Hepatocyte (in vitro differentiated cells): ENCODE results near the gene PACSIN2. TPM values are rescaled to one million over a fixed set of nuclear protein-coding genes. Genes with fewer than 3 reads are reported as not detected.

ENCODE experiments used
- DNase-seq: peaks from one replicate; pipeline ENCODE4 v3.0.0-alpha.2; 2016; ENCODE audit warnings: low spot score
- H2AFZ ChIP-seq: fragments of 200-600 bp; sonication (generic); 2 replicates; pipeline ENCODE4 v1.6.0; 2016; ENCODE audit warnings: antibody characterized with exemption, mild to moderate bottlenecking
- H3K27ac ChIP-seq: fragments of 200-600 bp; sonication (generic); 2 replicates; pipeline ENCODE4 v1.5.1; 2016; ENCODE audit warnings: mild to moderate bottlenecking
- H3K27me3 ChIP-seq: fragments of 200-600 bp; sonication (generic); 2 replicates; pipeline ENCODE4 v1.6.1; 2016
- H3K36me3 ChIP-seq: fragments of 200-600 bp; sonication (generic); replicated peaks from 2 replicates; pipeline ENCODE4 v1.5.1; 2016; ENCODE audit warnings: low read depth; ENCODE audit not compliant: insufficient read depth
- H3K4me1 ChIP-seq: fragments of 200-600 bp; sonication (generic); 2 replicates; pipeline ENCODE4 v1.5.1; 2016; ENCODE audit warnings: mild to moderate bottlenecking, moderate library complexity; ENCODE audit not compliant: insufficient read depth
- H3K4me2 ChIP-seq: fragments of 200-600 bp; sonication (generic); 2 replicates; pipeline ENCODE4 v1.6.0; 2016
- H3K4me3 ChIP-seq: fragments of 200-600 bp; sonication (generic); 2 replicates; pipeline ENCODE4 v1.5.1; 2016; ENCODE audit warnings: mild to moderate bottlenecking
- H3K79me2 ChIP-seq: fragments of 200-600 bp; sonication (generic); 2 replicates; pipeline ENCODE4 v1.6.0; 2017; ENCODE audit warnings: mild to moderate bottlenecking
- H3K9me2 ChIP-seq: fragments of 200-600 bp; sonication (generic); replicated peaks from 2 replicates; pipeline ENCODE4 v1.6.0; 2017; ENCODE audit warnings: mild to moderate bottlenecking; ENCODE audit not compliant: insufficient read depth
- H3K9me3 ChIP-seq: fragments of 200-600 bp; sonication (generic); 2 replicates; pipeline ENCODE4 v1.5.1; 2016; ENCODE audit warnings: low read depth, mild to moderate bottlenecking
- H4K20me1 ChIP-seq: fragments of 200-600 bp; sonication (generic); 2 replicates; pipeline ENCODE4 v1.6.0; 2016; ENCODE audit warnings: mild to moderate bottlenecking; ENCODE audit not compliant: insufficient read depth, poor library complexity, severe bottlenecking
- CTCF ChIP-seq: fragments of 200-600 bp; sonication (generic); IDR thresholded peaks from 2 replicates; pipeline ENCODE4 v1.5.1; 2016; ENCODE audit warnings: antibody characterized with exemption, mild to moderate bottlenecking; ENCODE audit not compliant: poor library complexity
- EZH2 ChIP-seq: fragments of 200-600 bp; sonication (generic); IDR thresholded peaks from 2 replicates; pipeline ENCODE4 v1.6.1; 2016; ENCODE audit warnings: antibody characterized with exemption, mild to moderate bottlenecking, borderline replicate concordance
- EZH2phosphoT487 ChIP-seq: fragments of 200-600 bp; sonication (generic); IDR thresholded peaks from one replicate; pipeline ENCODE4 v1.6.1; 2018; ENCODE audit warnings: antibody characterized with exemption, mild to moderate bottlenecking, low read depth, moderate library complexity; ENCODE audit not compliant: unreplicated experiment, severe bottlenecking
- WGBS: methylation state at CpG from one replicate; pipeline ENCODE4 v1.1.6; 2016; ENCODE audit warnings: low lambda C conversion rate; ENCODE audit errors: missing lambda C conversion rate; 5-methylcytosine and 5-hydroxymethylcytosine counted together
- polyA plus RNA-seq: library from polyadenylated mRNA; unstranded; fragments of >200 nt; fragmentation: Nextera tagmentation; extraction: Ambion mirVana; gene quantifications from 2 replicates; pipeline ENCODE4 v1.2.1, GENCODE V29; 2016
- total RNA-seq: library from RNA; depleted of rRNA; stranded (reverse); fragments of >200 nt; gene quantifications from 2 replicates; pipeline ENCODE4 v1.2.3, GENCODE V29; 2014

The PACSIN2 gene
- total RNA-seq: 77.7 and 87.4 TPM in 2 replicates
- 85.5 and 86.3 TPM in 2 replicates for polyA plus RNA-seq

GRCh38 chr22:43014869-43015676, at the start of gene PACSIN2:
Gene PACSIN2, minus strand, starts transcription at chr22:43015149. Its CDS starts 103,069 bp downstream, at chr22:42912080.
- Histone ChIP-seq H3K9me3 (no peaks in the 10 kb centered on the region), H3K4me1 (peaks cover 35% of the 10 kb centered on the region), H3K4me3 (peak within 1 kb of the TSS; percentile 86), H2AFZ (peak within 1 kb of the TSS; percentile 38), H3K36me3 (no peaks in the 10 kb centered on the region), H3K4me2 (peak within 1 kb of the TSS; percentile 82), H3K27ac (peak within 1 kb of the TSS; percentile 80), H3K9me2 (no peaks in the 10 kb centered on the region), H3K79me2 (peaks cover 49% of the 10 kb centered on the region), H3K27me3 (no peaks in the 10 kb centered on the region), H4K20me1 (peaks cover 19% of the 10 kb centered on the region)
- DNase-seq: peak; percentile 99
- 1% methylated on average over 59 of the region's 85 CpGs for WGBS
- TF ChIP-seq EZH2phosphoT487: no peak
- TF ChIP-seq CTCF: no peak
- TF ChIP-seq EZH2: no peak

- no peaks in the 10 kb centered on the region for H4K20me1 ChIP-seq
- no peaks in the 10 kb centered on the region for H3K9me3 ChIP-seq
- no peak overlapping the region for H3K27ac ChIP-seq
- no peaks in the 10 kb centered on the region for H3K27me3 ChIP-seq
- H3K4me2 ChIP-seq: no peak overlapping the region
- no peak overlapping the region for H2AFZ ChIP-seq
- H3K4me3 ChIP-seq: no peak overlapping the region
- WGBS: 45% methylated on average over 5 of the region's 5 CpGs
- no peaks in the 10 kb centered on the region for H3K4me1 ChIP-seq
- peak; percentile 36 for DNase-seq
- no peaks in the 10 kb centered on the region for H3K79me2 ChIP-seq
- no peaks in the 10 kb centered on the region for H3K36me3 ChIP-seq
- TF ChIP-seq EZH2: no peak
- TF ChIP-seq CTCF: peak; percentile 48
- no peak for TF ChIP-seq EZH2phosphoT487
- H3K9me2 ChIP-seq: no peaks in the 10 kb centered on the region
These were observed 45.2 kb upstream of the PACSIN2 start for GRCh38 chr22:43060183-43060582.

GRCh38 chr22:43057641-43058040, 42.7 kb upstream of the PACSIN2 start:
- no peaks in the 10 kb centered on the region for H3K79me2 ChIP-seq

More at GRCh38 chr22:43057641-43058040, 42.7 kb upstream of the PACSIN2 start:
- TF ChIP-seq EZH2phosphoT487 (no peak), EZH2 (no peak), CTCF (no peak)
- DNase-seq: no peak
- H3K27me3 ChIP-seq: no peaks in the 10 kb centered on the region
- H4K20me1 ChIP-seq: no peaks in the 10 kb centered on the region
- no peak overlapping the region for H2AFZ ChIP-seq
- H3K36me3 ChIP-seq: no peaks in the 10 kb centered on the region
- H3K4me3 ChIP-seq: no peak overlapping the region
- no peaks in the 10 kb centered on the region for H3K4me1 ChIP-seq
- no peaks in the 10 kb centered on the region for H3K9me3 ChIP-seq
- no peaks in the 10 kb centered on the region for H3K9me2 ChIP-seq
- no peak overlapping the region for H3K4me2 ChIP-seq
- WGBS: 92% methylated on average over 7 of the region's 7 CpGs
- H3K27ac ChIP-seq: no peak overlapping the region
